Left forelimb (tissue), 1 donor: ENCODE measurements around the gene CROCC.
"Not testable (repeated sequence)": the region's sequence is repeated elsewhere in the genome, so short reads cannot be mapped to it uniquely, and the experiment has no call there.

Experiments
- DNase-seq: peaks from one replicate; pipeline ENCODE4 v3.0.0-alpha.2; 2018; ENCODE audit warnings: low spot score

CROCC gene

DNA sequence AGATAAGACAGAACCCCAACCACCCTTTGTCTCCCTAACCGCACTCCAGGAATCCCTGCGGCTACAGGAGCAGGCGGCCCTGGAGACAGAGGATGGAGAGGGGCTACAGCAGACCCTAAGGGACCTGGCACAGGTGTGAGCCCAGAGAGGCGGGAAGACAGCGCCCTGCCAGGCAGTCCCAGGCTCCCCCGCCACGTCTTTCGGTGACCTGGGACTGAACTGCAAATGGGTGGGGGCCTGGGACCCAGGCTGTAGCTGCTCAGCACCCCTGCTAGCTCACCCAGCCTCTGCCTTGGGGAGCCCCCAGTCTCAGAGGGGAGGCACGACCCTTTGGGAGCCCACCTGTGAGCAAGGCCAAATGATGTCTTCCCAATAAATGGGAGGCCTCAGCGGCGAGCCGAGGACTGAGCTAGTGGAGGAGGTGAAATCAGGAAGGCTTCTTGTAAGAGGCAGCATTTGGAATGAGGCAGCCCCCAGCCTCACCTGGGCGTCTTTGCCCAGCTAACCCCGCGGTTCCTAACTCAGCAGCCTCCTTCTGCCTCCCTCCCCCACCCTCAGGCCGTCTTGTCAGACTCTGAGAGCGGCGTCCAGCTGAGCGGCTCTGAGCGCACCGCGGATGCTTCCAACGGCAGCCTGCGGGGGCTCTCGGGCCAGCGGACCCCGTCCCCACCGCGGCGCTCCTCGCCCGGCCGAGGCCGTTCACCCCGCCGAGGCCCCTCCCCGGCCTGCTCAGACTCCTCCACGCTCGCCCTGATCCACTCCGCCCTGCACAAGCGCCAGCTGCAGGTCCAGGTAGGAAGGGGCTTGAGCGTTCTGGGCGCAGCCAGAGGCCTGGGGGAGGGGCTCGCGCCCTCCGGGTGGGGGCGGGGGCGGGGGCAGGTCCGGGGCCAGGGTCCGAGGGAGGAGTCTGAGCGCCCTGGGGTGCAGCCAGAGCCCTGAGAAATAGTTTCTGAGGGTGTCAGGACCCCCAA, 16.9 kb downstream of the CROCC start:
- no peak for DNase-seq

DNA sequence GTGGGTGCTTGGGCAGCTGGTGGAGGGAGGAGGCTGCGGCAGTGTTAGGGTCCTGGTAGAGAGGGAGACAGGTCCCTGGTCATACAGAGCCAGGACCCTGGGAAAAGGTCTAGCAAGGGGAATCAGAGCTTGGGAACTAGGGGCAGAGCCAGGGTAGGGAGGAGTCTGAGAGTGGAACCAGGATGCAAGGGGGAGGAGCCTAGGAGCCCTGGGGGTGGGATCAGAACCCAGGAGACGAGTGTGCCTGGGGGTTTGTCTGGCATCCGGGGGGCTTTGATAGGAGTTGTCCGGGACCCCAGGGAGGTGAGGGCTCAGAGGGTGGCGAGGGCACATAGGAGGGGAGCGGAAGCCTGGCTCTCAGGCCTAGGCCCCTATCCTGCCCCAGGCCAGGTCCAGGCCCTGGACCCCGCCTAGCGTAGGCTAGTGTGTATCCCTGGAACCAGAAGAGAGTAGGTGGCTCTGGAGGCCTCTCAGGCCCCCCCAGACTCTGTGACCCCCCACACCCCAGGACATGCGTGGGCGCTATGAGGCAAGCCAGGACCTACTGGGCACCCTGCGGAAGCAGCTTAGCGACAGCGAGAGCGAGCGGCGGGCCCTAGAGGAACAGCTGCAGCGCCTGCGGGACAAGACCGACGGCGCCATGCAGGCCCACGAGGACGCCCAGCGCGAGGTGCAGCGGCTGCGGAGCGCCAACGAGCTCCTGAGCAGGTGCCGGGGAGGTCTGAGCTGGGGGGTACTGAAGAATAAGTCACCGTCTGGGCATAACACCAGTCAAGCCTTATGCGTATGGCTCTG, 17.9 kb downstream of the CROCC start:
- DNase-seq: not testable (repeated sequence)

DNA sequence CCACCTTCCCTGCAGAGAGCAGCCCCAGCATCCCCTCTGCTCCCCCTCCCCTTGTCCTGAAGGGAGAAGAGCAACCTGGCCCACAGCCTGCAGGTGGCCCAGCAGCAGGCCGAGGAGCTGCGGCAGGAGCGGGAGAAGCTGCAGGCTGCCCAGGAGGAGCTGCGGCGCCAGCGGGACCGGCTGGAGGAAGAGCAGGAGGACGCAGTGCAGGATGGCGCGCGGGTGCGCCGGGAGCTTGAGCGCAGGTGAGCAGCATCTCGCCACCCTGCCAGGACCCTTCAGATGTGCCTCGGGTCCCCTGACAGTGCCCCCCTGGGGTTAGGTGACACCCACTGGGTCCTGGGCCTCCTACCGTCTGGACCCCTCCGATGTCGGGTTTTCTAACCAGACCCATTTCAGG, 22.3 kb downstream of the CROCC start:
- DNase-seq: no peak

DNA sequence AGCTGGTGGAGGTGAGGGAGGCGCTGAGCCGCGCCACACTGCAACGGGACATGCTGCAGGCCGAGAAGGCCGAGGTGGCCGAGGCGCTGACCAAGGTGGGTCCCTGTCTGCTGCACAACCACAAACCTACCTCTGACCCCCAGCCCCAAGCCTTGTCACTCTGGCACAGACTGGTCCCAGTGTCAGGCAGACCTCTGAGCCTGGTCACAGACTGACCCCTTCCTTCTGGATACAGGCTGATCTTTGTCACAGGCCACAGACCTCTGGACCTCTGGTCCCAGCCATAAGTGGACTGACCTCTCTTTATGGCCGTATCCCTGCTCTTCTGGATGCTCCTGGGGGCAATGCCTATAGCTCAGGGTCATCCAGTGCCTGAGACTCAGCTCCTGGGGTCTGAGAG, 23.8 kb downstream of the CROCC start:
- not testable (repeated sequence) for DNase-seq

GRCh38 chr1:16946185-16946584, 24.5 kb downstream of the CROCC start:
- not testable (repeated sequence) for DNase-seq

- DNase-seq: no peak
Measured at GRCh38 chr1:16946646-16947045, 24.9 kb downstream of the CROCC start.

DNA sequence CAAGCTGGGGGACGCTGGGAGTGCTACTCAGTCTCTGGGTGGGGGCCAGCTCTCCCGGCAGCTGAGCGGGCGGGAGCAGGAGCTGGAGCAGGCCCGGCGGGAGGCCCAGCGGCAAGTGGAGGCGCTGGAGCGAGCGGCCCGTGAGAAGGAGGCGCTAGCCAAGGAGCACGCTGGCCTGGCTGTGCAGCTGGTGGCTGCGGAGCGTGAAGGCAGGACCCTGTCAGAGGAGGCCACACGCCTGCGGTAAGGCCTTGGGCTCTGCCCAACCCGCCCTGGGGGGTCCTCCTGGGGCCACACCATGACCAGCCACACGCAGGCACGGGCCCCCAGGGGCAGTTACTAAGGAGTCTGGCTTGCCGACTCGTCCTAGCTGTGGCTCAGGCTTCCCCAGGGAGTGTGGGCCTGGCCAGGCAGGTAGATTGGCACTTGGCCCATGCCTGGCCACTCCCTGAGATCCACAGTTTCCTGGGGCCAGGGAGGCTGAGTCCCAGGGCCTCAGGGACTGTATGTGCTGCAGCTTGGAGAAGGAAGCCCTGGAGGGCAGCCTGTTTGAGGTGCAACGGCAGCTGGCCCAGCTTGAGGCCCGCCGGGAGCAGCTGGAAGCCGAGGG, 26.7 kb downstream of the CROCC start:
- not testable (repeated sequence) for DNase-seq

- DNase-seq: not testable (repeated sequence)
Measured at GRCh38 chr1:16949026-16949425, 27.3 kb downstream of the CROCC start.

GRCh38 chr1:16952376-16952775, 30.6 kb downstream of the CROCC start:
- DNase-seq: not testable (repeated sequence)

GRCh38 chr1:16954579-16954978, 32.8 kb downstream of the CROCC start:
- no peak for DNase-seq

GRCh38 chr1:16955186-16955585, 33.5 kb downstream of the CROCC start:
- no peak for DNase-seq

DNA sequence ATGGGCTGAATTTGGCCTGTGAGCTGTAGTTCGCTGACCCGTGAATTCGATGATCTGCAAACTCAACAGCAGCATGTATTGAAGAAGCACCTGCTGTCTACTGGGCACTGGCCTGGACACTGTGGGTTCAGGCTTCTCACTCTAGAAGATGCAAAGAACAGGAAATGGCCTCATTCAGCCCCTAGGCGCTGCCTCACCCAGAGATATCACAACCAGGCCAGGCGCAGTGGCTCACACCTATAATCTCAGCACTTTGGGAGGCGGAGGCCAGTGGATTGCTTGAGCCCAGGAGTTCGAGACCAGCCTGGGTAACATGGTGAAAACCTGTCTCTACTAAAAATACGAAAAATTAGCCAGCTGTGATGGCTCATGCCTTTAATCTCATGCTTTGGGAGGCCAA, 35.0 kb downstream of the CROCC start:
- no peak for DNase-seq

DNA sequence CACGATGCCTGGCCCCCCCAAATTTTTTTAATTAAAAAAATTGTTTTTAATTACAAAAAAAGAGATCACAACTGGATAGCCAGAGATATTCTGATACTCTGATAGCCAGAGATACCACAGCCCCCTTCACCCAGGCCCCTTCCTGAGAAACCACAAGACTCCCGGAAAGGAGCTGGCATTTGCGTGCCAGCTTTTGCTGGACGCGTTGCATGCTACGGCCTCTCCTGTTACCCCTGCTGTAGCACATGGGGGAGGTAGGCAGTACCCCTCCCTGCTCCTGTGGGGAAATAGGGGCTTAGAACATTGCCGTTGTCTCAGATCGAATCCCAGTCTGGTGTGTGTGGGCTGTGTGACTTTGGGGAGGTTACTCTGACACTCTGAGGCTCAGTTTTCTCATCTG, 36.0 kb downstream of the CROCC start:
- DNase-seq: no peak

- DNase-seq: no peak
Measured at GRCh38 chr1:16958475-16958874, 36.7 kb downstream of the CROCC start.

GRCh38 chr1:16960560-16961296, 39.0 kb downstream of the CROCC start:
- DNase-seq: peak; percentile 82

DNA sequence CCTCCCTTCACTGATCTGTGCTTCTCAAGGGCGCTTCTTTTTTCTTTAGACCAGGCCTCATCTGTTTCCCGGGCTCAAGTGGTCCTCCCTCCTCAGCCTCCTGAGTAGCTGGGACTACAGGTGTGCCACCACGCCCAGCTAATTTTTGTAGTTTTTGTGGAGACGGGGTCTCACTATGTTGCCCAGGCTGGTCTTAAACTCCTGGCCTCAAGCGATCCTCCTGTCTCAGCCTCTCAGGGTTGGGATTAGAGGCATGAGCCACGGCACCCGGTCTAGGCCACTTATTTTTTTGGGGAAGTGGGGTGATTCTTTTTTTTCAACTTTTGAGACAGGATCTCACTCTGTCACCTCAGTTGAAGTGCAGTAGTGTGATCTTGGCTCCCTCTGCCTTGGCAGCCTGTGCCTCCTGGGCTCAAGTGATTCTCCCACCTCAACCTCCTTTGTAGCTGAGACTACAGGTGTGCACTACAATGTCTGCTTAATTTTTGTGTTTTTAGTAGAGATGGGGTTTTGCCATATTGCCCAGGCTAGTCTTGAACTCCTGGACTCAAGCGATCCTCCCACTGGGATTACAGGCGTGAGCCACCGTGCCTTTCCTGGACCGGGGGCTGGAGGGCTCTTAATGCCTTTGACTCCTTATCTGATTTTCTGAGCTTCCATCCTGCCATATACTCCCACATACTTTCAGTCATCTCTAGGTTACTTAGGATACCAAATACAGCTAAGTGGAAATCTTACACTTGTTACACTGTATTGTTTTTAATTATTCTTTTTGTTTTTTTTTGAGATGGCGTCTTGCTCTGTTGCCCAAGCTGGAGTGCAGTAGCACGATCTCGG, 39.8 kb downstream of the CROCC start:
- no peak for DNase-seq

- DNase-seq: not testable (repeated sequence)
Measured at GRCh38 chr1:16964169-16964568, 42.4 kb downstream of the CROCC start.

GRCh38 chr1:16965486-16966067, 43.8 kb downstream of the CROCC start:
- DNase-seq: no peak

DNA sequence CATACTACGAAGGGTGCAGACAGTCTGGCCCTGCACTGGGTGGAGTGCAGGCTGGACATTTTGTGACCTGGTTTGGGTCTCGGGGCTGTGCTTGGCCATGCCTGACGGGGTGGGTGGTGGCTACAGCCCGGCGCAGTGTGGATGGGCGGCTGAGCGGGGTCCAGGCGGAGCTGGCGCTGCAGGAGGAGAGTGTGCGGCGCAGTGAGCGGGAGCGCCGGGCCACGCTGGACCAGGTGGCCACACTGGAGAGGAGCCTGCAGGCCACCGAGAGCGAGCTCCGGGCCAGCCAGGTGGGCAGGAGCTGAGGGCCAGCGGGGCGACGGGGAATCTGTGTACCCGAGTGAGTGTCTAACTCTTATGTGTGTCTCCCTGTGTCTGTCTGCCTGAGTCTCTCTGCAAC, 44.6 kb downstream of the CROCC start:
- DNase-seq: no peak

DNA sequence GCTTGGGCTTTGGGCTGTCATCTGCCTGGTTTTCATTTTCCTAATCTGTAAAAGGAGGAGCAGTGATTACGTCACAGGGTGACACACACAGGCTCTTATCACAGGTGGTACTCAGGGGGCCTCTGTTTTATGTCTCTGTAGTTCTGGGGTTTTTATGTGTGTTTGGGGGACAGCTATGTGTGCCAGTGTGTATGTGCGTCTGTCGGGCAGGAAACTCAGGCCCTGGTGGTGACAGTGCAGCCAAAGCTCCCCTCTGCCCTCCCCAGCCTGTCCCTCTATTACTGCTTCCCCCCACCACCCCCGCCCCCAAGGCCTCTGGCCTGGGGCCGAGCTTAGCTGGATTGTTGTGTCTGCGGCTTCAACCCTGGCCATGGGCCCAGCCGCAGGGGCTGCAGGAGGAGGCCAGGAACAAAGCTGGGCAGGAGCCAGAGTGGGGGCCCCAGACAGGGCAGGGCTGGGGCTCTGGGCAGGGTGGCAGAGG, 45.4 kb downstream of the CROCC start:
- DNase-seq: peak; percentile 84
